Raji (cell line): Measurements from ENCODE around the gene ATG9B.

Experiments
- POLR2A ChIP-seq: IDR thresholded peaks from 2 replicates; pipeline ENCODE4 v1.6.1; 2011; ENCODE audit warnings: low read depth, low read length, control low read depth; ENCODE audit not compliant: insufficient read depth

Gene ATG9B

DNA sequence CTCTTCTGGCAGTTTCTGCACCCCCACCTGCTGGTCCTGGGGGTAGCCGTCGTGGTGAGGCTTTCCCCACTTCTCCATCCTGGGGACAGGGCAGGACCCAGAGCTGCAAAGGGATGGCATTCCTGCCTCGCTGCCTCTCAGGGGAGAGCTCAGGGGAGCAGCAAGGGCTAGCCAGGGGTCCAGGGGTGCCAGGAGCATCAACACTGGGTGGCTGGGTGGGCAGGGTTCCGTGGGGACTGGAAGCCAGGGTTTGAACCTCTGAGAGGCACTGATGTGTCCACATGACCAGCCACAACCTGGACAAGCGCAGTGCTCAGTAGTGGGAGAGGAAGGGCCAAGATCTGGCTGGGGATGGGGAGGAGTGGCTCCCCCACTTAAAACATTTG, 9.6 kb upstream of the ATG9B start:
- TF ChIP-seq POLR2A, result no peak

DNA sequence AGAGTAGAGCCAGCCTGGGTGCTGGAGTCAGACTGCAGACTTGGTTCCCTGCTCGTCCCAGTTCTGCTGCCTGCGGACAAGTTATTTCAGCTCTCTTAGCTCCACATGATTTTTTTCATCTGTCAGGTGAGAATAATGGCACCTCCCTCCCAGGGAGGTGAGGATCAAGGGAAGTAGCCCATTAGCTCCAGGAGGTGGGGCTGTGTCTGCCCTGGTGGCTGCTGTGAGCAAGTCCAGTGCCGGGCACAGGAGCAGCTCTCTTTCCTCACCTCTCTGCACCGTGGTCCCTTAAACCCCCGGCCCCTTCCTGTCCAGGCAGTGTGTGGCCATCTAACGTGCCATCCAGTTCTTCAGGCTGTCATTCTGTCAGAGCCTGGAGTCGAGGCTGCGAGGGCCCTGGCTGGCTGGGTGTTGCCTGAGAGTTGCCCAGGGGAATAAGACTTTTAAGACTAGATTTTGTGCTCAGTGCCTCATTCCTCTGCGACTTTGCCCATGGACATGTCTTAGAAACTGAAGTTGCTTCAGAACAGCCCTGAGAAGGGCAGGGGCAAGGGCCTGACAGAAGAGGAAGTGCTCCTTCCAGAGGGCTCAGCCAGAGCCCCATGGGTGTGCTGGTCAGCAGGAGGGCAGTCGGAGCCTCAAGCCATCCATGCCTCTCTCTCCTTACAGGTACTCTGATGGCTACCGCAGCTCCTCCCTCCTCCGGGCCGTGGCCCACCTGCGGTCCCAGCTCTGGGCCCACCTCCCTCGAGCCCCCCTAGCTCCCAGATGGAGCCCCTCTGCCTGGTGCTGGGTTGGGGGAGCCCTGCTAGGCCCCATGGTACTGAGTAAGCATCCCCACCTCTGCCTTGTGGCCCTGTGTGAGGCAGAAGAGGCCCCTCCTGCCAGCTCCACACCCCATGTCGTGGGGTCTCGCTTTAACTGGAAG, 8.9 kb upstream of the ATG9B start:
- no peak for TF ChIP-seq POLR2A

DNA sequence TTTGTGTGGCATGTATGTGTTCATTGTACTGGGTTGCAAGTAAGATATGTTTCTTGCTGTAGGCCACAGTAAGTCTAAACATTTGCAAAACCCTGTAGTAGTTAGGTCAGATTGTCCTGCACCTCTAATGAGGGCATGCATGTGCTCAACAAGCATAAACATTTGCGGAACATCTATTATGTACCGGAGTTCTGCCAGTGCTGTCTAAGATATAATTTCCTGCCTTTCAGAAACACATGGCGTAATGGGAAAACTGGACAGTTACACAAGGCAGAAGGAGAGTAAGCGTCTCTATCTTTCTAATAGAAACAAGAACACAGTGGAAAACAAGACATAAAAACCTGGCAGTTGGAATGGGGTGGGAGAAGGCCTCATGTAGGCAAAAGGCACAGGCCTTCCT, 6.7 kb upstream of the ATG9B start:
- TF ChIP-seq POLR2A, result no peak

DNA sequence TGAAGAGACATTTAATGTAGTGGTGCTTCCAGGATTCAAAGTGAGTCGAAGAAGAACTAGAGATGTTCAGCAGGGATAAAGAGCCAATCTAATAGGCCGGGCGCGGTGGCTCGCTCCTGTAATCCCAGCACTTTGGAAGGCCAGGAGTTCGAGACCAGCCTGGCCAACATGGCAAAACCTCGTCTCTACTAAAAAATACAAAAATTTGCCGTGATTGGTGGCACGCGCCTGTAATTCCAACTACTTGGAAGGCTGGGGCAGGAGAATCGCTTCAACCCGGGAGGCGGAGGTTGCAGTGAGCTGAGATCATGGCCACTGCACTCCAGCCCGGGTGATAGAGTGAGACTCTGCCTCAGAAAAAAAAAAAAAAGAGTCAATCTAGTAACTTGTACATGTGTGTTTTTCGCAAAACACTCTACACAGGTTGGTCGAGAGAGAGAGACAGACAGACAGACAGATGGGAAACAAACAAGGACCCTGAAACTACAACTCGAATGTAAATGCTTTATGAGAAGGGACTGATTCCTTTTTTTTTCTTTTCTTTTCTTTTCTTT, 4.7 kb upstream of the ATG9B start:
- TF ChIP-seq POLR2A, result no peak

DNA sequence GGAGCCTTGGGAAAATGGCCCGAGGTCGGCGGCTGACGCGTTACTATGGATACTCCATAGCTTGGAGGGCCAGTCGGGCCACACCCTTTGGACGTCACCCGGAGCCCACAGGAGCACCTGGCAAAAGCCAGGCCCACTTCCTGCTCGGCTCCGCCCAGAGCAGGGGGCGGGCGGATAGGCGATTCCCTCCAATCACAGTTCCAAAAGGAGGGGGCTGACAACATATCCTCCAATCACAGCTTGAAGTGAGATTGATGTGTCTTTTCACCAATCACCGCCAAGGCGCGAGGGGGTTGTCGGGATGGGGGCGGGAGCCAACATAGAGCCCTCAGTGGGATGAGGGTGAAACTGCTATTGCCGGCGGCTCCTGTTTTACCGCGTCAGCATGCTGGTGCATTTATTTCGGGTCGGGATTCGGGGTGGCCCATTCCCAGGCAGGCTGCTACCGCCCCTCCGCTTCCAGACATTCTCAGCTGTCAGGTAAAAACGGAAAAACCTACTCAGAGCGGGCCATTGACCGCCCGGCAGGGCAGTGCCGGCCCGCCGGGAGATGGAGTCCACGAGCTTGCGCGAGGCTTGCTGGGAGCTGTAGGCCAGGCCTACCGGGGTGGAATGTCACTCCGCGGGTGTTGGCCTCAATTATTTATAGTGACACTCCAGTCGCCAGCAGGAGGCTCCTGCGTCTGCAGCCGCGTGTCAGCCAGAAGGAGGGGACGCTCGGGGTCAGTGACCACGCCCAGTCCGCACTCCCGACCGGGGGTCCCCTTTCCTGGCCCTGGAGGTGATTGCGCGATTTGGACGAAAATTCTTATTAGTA, 4.0 kb upstream of the ATG9B start, which contains the start of gene ABCB8:
TSS of gene ABCB8 (plus strand) at position 320 of the 817 bp plus-strand sequence. CDS start at position 386, 66 bp downstream.
- TF ChIP-seq POLR2A, result peak; percentile 82

DNA sequence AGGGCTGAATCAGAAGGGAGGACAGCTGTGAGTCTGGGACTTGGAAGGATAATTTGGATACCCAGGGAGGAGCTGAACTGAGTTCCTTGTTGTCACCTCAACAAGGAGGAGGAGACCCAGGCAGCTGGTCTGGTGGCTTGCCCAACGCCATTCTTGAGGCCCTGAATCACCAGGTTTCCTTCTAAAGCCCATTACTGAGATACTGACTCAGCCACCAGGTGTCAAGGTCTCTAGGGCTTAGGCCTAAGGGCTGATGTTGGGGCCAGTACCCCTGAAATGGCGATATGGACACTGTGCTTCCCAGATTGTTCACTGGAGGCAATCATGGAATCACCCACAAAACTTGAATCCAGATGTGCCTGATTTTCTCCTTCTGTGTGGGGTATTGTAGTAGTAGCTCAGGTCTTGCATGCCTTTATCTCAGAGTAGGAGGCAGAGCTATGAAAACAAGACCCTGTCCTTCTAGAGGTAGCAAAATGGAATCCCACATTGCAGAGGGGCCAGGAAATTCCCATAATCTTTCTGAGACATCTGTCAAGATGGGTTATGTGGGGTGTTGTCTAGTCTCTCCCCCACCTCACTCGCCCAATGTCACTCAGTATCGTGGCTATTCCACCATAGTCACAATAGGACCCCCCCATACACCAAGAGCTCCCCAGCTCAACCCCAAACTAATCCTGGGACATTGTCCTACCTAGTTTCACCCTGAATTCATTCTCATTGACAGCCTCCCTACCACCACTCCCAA, 1.8 kb upstream of the ATG9B start:
- no peak for TF ChIP-seq POLR2A

DNA sequence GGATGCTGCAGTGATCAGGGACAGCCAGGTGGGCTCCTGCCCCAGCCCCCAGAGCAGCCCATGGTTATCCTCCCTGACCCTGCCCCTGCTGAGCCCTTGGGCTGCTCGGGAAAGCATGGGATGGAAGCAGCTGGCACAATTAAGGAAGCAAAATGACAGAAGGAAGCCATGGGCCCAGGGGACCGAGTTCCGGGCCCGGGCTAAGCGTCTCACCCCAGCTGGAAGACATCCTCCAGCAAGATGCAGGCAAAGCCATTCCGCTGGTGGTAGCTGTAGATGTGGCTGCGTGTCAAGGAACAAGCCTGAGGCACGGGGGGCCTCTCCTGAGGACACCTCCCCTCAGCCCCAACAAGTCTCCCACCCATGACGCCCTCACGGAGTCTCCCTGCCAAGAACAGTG, 1.1 kb downstream of the ATG9B start:
- no peak for TF ChIP-seq POLR2A

DNA sequence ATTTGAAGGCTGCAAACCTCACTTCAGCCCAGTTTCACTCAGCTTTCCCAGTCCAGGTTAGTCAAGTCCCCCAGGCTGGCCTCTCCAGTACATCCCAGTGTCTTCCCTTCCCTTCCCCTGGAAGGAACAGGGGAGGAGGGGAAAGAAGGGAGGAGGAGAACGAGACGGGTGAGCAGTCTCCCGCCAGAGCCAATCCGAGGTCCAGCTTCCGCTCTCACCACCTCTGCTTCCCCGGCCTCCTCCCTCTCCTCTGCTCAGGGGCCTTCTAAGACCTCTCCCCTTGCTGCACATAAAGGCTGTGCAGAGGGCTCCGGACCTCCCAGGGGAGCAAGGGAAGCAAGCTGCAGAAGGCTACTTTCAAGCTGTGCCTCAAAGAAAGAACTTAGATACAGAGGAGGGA, 4.1 kb downstream of the ATG9B start:
- no peak for TF ChIP-seq POLR2A

DNA sequence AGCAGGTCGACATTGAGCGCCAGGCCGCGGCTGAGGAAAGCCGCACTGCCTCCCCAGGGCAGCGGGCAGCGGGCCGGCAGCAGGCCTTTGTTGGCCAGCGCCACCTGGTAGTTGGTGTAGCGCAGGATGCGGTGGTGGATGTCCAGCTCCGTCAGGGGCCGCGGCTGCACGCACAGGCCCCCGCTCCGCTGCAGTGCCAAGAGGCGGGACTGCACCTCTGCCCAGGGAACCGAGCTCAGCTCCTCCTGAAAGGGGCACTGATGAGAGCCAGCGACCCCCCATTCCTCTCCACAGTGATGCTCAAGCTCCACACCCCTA, 5.2 kb downstream of the ATG9B start:
- TF ChIP-seq POLR2A, result no peak

DNA sequence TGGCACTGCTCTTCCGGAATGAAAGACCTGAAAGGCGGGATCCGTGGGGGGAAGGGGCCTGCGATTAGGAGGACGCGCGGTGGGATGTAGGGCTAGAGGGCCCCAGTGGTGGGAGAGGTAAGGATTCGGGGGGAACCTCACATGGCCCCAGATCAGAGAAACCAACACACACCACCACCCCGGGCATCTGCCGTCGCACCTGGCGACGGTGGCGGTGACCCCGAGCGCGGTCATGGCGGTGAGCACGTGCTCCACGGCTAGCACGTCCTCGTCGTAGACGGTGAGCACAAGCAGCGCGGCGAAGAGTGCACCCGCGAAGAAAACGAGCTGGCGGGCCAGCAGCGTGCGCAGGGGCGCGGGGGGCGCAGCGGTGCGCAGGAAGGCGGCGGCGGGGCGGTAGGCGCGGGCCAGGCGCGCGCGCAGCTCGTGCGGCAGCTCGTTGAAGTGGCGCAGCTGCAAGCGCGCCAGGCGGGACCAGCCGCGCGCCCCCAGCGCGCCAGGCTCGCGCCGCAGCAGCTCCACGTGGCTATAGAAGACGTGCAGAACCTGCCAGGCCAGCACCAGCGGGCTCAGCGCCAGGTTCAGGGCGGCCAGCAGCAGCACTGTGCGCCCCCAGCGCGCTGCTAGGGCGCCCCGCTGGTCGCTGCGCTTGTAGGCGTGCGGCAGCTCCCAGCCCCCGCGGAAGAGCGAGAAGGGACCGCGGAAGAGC, 5.7 kb downstream of the ATG9B start:
- no peak for TF ChIP-seq POLR2A

DNA sequence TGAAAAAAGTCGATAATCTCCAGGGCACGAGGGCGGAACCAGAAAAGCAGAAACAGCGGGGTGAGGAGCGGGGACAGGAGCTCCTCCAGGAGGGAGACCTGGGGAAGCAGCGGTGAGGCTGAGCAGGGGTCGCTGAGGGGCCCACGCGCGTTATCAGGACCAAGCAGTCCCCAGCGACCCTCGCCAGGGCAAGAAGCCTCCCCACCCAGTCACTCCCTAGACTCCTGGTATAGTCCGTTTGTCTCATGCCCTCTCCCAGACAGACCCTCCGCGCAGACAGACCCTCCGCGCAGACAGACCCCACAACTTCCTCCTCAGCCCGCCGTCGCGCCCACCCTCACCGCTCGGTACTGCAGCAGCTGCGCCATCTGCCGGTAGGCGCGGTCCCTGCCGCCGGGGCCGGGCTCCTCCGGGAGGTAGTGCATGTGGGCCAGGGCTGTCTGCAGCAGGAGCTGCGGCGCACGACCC, 6.3 kb downstream of the ATG9B start:
- 0 out of 2 replicates have a peak, but pooled peaks have one; percentile 26 for TF ChIP-seq POLR2A

DNA sequence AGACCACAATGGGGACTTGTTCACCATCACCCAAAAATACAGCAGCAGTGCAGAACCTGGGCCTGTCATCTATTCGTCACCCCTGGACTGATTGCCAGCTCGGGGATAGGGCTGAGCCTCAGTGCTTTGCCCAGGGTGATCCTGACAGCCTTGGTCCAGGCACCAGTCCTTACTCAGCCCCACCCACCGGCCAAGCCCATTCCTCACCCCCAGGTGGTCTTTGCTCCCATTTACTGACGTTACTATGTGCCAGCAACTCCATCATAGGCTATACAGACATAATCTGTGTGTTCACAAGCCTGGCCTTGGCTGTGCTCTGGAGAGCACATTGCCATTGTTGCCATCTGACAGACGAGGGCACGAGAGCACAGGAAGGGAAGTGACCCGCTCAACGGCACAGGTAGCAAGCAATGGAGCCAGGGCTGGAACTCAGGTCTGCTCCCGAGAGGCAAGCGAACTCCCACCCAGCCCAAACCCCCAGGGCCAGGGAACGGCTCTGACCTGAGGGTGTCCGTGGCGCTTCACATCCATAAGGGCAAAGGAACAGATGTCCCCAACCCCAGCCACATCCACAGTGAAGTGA, 6.8 kb downstream of the ATG9B start:
- no peak for TF ChIP-seq POLR2A

DNA sequence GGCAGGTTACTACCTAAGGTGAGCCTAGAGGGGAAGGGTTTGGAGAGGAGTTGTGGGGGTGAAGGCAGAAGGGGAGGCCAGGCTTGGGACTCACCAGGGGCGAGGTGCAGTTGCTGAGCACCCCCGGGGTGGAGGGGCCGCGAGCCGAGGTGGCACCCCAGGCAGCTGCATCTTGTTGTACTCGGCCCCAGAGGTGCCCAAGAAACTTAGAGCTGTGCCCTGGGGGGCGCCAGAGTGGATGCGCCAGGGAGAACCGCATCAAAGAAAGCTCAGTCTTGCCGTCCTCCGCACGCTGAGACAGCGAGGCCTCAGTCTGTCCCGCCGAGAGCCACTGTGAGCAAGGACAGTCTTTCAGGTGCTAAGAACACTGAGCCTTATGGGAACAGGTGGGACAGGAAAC, 7.4 kb downstream of the ATG9B start:
- TF ChIP-seq POLR2A, result no peak

DNA sequence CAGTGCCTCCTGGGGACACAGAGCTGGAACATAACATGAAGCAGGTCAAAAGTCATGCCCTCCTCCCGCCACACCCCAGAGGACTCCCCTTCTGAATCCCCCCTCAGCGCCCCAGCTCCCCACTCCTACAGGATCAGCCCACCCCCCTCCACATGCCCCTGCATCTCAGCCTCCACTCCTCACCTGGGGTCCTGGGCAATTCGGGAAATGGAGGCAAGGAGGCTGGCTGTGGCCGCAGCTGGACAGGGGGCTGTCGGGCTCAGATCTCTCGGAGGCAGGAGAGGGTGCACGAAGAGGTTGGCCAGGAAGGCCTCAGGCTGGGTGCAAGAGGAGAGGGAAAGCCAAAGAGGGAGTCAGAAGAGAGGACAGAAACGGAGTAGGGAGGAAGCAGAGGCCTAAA, 7.8 kb downstream of the ATG9B start:
- TF ChIP-seq POLR2A, result no peak
